ENCODE data around the gene STK32B. TPM values are rescaled to one million over a fixed set of nuclear protein-coding genes. Genes with fewer than 3 reads are reported as not detected.
"Not testable (repeated sequence)": the region's sequence is repeated elsewhere in the genome, so short reads cannot be mapped to it uniquely, and the experiment has no call there.

Gene STK32B
- total RNA-seq, 2 donors from 2014 or later = 0.52 to 1.4 TPM

GRCh38 chr4:5052726-5053425, 1.6 kb downstream of the STK32B start:
- DNase-seq = no peak
- intact Hi-C loops (cut with DNase I) = loop anchor here in 1 of 2 donors (10.0 kb wide), 1 partner anchor 742 kb away; no protein-coding TSS in a partner anchor
- ATAC-seq = no peak

GRCh38 chr4:5054532-5054931, 3.3 kb downstream of the STK32B start:
- ATAC-seq (no peak), DNase-seq (no peak)
- intact Hi-C loops (cut with DNase I) = loop anchor here in 1 of 2 donors (10.0 kb wide), 1 partner anchor 740 kb away; no protein-coding TSS in a partner anchor

GRCh38 chr4:5055411-5055810, 4.1 kb downstream of the STK32B start:
- intact Hi-C loops (cut with DNase I) = loop anchor here in 1 of 2 donors (10.0 kb wide), 1 partner anchor 739 kb away; no protein-coding TSS in a partner anchor
- ATAC-seq (no peak), DNase-seq (no peak)

- no peak for ATAC-seq
- intact Hi-C loops (cut with DNase I) = no loop called here
Observed at GRCh38 chr4:5066101-5066500, 14.8 kb downstream of the STK32B start.

GRCh38 chr4:5066968-5067367, 15.7 kb downstream of the STK32B start:
- DNase-seq; intact Hi-C loops (cut with DNase I); ATAC-seq: not testable (repeated sequence)

More at GRCh38 chr4:5066101-5066500, 14.8 kb downstream of the STK32B start:
- DNase-seq = no peak

- DNase-seq (no peak), ATAC-seq (no peak)
- intact Hi-C loops (cut with DNase I) = no loop called here
Observed at GRCh38 chr4:5067908-5068307, 16.6 kb downstream of the STK32B start.

- intact Hi-C loops (cut with DNase I) = no loop called here
- DNase-seq (no peak), ATAC-seq (no peak)
Observed at GRCh38 chr4:5069901-5070300, 18.6 kb downstream of the STK32B start.

- intact Hi-C loops (cut with DNase I) = no loop called here
- ATAC-seq (no peak), DNase-seq (no peak)
Observed at GRCh38 chr4:5072948-5073347, 21.7 kb downstream of the STK32B start.

- ATAC-seq (no peak), DNase-seq (no peak)
- intact Hi-C loops (cut with DNase I) = no loop called here
Observed at GRCh38 chr4:5078009-5078408, 26.7 kb downstream of the STK32B start.

GRCh38 chr4:5079581-5079980, 28.3 kb downstream of the STK32B start:
- intact Hi-C loops (cut with DNase I) = no loop called here
- no peak for ATAC-seq

GRCh38 chr4:5081441-5081999, 30.2 kb downstream of the STK32B start:
- ATAC-seq = no peak
- intact Hi-C loops (cut with DNase I) = no loop called here
- DNase-seq = no peak

More at GRCh38 chr4:5079581-5079980, 28.3 kb downstream of the STK32B start:
- DNase-seq = no peak

- no peak for ATAC-seq
- no peak for DNase-seq
- intact Hi-C loops (cut with DNase I) = no loop called here
Observed at GRCh38 chr4:5082376-5082775, 31.1 kb downstream of the STK32B start.

- DNase-seq = no peak
- intact Hi-C loops (cut with DNase I) = no loop called here
- ATAC-seq = no peak
Observed at GRCh38 chr4:5084911-5085475, 33.7 kb downstream of the STK32B start.

- no peak for ATAC-seq
- intact Hi-C loops (cut with DNase I) = no loop called here
Observed at GRCh38 chr4:5086535-5086934, 35.3 kb downstream of the STK32B start.

GRCh38 chr4:5096261-5096660, 45.0 kb downstream of the STK32B start:
- ATAC-seq (no peak), DNase-seq (no peak)
- intact Hi-C loops (cut with DNase I) = no loop called here

More at GRCh38 chr4:5086535-5086934, 35.3 kb downstream of the STK32B start:
- DNase-seq = no peak

GRCh38 chr4:5098176-5098575, 46.9 kb downstream of the STK32B start:
- intact Hi-C loops (cut with DNase I) = no loop called here
- no peak for ATAC-seq
- no peak for DNase-seq

- intact Hi-C loops (cut with DNase I) = no loop called here
- ATAC-seq (no peak), DNase-seq (no peak)
Observed at GRCh38 chr4:5100336-5100735, 49.1 kb downstream of the STK32B start.

GRCh38 chr4:5100986-5101385, 49.7 kb downstream of the STK32B start:
- ATAC-seq = no peak
- intact Hi-C loops (cut with DNase I) = no loop called here
- DNase-seq = no peak

- intact Hi-C loops (cut with DNase I) = no loop called here
- ATAC-seq (no peak), DNase-seq (no peak)
Observed at GRCh38 chr4:5101571-5101970, 50.3 kb downstream of the STK32B start.

GRCh38 chr4:5110901-5111300, 59.6 kb downstream of the STK32B start:
- ATAC-seq (no peak), DNase-seq (no peak)
- intact Hi-C loops (cut with DNase I) = no loop called here
